GM12801 (cell line): ENCODE results near the gene C16orf78.

Experiments
- TF ChIP-seq, protein P1 (sequence below): IDR thresholded peaks from one replicate; pipeline ENCODE4 v1.5.1; 2011; ENCODE audit warnings: control low read depth; ENCODE audit not compliant: insufficient read length; ENCODE audit errors: extremely low read depth

Gene C16orf78

DNA sequence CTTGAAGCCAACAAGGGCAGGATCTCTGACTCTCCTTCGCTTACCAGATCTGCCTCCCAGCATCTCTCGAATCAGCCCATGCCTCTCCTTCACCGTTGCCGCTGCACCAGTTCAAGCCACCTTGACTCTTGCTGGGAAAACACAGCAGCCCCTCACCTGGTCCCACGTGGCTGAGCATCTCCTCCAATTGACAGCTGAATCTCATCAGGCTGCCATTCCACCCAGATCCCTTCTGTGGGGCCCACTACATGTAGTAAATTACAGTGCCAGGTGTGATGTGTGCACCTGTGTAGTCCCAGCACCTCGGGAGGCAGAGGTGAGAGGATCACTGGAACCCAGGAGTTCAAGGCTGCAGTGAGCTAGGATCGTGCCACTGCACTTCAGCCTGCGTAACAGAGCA, 37.8 kb upstream of the C16orf78 start:
- TF ChIP-seq, protein P1, sequence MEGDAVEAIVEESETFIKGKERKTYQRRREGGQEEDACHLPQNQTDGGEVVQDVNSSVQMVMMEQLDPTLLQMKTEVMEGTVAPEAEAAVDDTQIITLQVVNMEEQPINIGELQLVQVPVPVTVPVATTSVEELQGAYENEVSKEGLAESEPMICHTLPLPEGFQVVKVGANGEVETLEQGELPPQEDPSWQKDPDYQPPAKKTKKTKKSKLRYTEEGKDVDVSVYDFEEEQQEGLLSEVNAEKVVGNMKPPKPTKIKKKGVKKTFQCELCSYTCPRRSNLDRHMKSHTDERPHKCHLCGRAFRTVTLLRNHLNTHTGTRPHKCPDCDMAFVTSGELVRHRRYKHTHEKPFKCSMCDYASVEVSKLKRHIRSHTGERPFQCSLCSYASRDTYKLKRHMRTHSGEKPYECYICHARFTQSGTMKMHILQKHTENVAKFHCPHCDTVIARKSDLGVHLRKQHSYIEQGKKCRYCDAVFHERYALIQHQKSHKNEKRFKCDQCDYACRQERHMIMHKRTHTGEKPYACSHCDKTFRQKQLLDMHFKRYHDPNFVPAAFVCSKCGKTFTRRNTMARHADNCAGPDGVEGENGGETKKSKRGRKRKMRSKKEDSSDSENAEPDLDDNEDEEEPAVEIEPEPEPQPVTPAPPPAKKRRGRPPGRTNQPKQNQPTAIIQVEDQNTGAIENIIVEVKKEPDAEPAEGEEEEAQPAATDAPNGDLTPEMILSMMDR, result no peak

DNA sequence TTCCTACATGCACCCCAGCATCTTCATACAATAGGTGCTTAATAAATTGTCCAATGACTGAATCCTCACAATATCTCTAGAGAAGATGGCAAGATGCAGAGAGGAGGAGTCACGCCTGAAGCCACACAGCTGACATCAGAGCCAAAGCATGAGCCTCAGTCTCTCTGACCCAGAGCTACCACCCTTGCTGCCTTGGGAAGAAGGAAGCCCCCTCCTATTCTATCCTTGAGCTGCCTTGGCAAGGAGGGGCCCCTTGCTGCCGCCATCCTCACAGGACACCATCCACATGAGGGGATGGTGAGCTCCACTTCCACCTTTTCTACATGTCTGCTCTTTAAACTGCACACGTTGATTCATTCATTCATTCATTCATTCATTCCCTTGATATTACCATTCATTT, 37.0 kb upstream of the C16orf78 start:
- TF ChIP-seq, protein P1, result no peak

DNA sequence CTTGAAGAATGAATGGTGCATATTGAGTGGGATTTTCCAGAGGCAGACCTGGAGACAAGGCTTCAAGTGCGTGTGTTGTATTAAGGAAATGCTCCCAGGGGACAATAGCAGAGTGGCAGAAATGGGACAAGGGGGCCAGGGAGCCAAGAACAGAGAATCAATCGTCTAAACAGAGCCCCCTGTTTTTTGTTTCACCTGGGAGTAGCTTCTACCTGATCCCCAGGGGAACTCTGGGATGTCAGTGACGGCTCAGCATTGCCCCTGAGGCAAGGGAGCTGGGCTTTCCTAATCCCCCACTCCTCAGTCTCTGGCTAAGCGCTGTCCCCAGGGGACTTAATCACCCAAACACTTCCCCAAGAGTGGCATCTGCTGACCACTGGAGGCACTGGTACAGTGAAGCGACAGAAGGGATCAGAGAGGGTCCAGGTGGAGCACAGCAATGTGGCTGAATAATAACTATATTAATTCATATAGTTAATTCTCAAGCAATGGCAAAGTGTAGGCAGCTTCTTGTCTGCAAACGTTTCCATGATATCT, 35.7 kb upstream of the C16orf78 start:
- TF ChIP-seq, protein P1, result no peak

DNA sequence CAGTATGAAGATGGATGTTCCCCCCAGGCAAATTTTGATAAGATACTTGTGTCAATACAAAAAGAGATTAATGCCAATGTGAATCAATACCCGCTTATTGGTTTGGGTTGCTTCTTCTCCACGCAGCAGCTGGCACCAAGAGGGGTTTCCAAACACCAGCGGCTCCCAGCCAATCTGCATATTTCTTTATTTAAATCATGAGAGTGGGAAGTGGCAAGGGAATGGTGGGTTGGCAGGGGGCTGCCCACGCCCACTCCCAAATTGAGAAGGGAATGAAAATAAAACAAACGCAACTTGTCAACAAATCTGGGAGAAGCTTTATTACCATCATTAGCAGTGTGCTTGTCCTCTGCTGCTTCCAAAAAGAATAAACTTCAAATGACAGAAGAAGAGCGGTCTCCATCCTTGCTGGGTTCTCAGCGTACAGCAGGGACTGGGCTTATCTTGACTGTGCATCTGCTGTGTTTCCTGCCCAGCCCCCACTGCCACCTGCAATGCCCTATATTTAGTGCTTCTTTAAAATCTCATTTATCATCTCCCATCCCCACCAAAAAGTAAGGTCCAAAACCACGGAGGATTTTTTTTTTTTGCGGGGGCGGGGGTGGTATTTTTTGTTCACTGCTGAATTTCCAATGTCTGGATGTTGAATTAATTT, 34.9 kb upstream of the C16orf78 start:
- TF ChIP-seq, protein P1, result no peak

DNA sequence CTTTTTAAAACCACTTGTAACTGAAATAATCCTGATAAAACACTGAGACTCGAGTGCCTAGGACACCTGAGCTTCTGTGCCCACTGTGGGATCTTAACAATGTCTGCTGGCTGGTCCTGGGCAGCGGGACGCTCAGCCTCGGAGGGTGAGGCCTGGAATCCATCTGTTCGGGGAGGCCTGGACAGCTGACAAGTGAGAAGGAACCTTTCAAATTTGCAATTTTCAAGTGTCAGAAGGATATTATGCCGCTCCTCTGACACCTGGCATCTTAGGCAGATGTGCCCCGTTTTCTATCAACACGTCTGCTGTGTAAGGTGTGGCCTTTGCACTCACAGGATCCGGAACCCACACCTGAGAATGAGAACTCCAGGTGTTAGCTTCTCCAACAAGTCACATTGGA, 33.1 kb upstream of the C16orf78 start:
- TF ChIP-seq, protein P1, result no peak

DNA sequence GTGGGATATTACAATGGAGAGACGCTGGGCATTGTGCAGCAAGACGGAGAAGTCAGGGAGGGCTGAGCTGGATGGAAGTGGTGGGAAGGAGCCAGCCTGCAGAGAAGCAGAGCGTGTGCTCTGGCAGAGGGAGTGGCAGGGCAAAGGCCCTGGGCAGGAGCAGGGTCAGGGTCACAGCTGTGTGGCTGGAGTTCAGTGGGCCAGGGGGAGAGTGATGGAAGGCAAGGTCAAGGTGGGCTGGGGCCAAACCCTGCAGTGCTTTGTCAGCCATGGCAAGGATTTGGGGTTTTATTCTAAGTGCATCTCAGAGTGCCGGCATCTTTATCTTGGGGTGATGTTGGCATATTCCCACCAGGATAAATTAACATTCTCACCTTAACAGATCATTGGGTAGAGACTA, 31.9 kb upstream of the C16orf78 start:
- TF ChIP-seq, protein P1, result no peak

DNA sequence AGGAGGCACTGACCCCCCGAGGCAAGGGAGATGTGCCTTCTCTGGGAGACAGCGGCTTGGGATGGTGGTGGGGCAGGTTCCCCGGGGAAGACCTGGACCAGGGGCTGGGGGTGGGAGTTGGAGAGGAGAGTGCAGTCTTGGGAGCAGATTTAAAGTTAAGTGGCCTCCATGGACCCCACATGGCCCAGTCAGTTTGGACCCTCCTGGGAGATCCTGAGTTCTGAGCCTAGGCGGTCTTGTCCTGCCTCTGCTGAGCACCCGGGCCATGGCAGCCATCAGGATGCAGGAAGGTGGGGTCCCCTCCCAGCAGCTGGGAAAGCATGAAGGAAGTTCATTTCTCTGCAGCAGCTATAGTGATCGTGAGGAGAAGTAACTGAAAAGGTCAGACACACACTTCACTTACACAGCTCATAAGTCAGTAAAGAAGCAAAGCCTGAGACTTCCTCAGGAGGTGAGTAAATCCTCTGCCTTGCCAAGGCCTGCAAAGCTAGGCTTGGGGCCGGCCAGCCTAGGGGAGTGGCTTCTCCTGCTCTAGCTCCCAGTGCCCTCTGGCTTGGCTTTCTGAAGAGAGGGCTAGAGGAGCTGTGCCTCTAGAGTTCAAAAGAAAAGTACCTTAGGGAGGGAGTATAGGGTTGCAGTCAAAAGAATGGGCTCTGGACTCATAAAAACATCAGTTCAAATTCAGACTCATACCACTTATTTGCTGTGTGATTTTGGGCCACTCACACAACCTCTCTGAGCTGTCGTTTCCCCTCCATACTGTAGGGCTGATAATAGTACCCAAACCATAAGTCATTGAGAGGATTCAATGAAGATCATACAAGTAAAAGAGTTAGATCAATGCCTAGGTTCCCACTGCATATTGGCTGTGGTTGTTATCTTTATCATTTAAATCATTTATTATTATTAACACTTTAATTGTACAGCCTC, 31.0 kb upstream of the C16orf78 start:
- TF ChIP-seq, protein P1, result no peak
